Stimulated activated CD8-positive, alpha-beta memory T cell treated with anti-CD3 and anti-CD28 coated beads, Interleukin-4, amount 100 ng/mL, for 48 hours (primary cell): Measurements from ENCODE around the gene BAHCC1.
"Not testable (repeated sequence)": the region's sequence is repeated elsewhere in the genome, so short reads cannot be mapped to it uniquely, and the experiment has no call there.

ENCODE experiments used
- DNase-seq: peaks from one replicate; pipeline ENCODE4 v3.0.0-alpha.2; 2020

BAHCC1 gene

GRCh38 chr17:81414756-81415516 lies 19.7 kb downstream of the BAHCC1 start:
- DNase-seq = no peak

GRCh38 chr17:81415681-81416080 lies 20.4 kb downstream of the BAHCC1 start:
- DNase-seq = no peak

- DNase-seq = no peak
These were observed 21.4 kb downstream of the BAHCC1 start for GRCh38 chr17:81416612-81417011.

GRCh38 chr17:81417049-81417878 lies 22.0 kb downstream of the BAHCC1 start:
- DNase-seq = no peak

- DNase-seq = no peak
These were observed 22.8 kb downstream of the BAHCC1 start for GRCh38 chr17:81417879-81418709.

- no peak for DNase-seq
These were observed 23.6 kb downstream of the BAHCC1 start for GRCh38 chr17:81418710-81419318.

GRCh38 chr17:81419319-81419885 lies 24.1 kb downstream of the BAHCC1 start:
- DNase-seq = no peak

- no peak for DNase-seq
These were observed 24.9 kb downstream of the BAHCC1 start for GRCh38 chr17:81419886-81420768.

GRCh38 chr17:81420769-81421462 lies 25.7 kb downstream of the BAHCC1 start:
- no peak for DNase-seq

GRCh38 chr17:81422776-81423697 lies 27.8 kb downstream of the BAHCC1 start:
- DNase-seq = no peak

- DNase-seq = no peak
These were observed 28.4 kb downstream of the BAHCC1 start for GRCh38 chr17:81423698-81424071.

- no peak for DNase-seq
These were observed 29.1 kb downstream of the BAHCC1 start for GRCh38 chr17:81424151-81425017.

GRCh38 chr17:81425041-81425440 lies 29.8 kb downstream of the BAHCC1 start:
- DNase-seq = not testable (repeated sequence)

GRCh38 chr17:81425716-81426392 lies 30.6 kb downstream of the BAHCC1 start:
- peak; percentile 49 for DNase-seq

GRCh38 chr17:81426393-81427172 lies 31.3 kb downstream of the BAHCC1 start:
- DNase-seq = no peak

GRCh38 chr17:81427173-81428120 lies 32.2 kb downstream of the BAHCC1 start:
- no peak for DNase-seq
